Measurements from ENCODE around the gene NODAL.

The NODAL gene

GRCh38 chr10:70478191-70479164 is 37.0 kb upstream of the NODAL start, which contains the start of gene PALD1 (continued):
- no peak for TF ChIP-seq ZNF274 (IDR thresholded peaks at IDR 0.05; ENCODE audit: low read length)
- TF ChIP-seq ZNF274 (tag by site-specific recombination; IDR thresholded peaks at IDR 0.05; ENCODE audit: borderline replicate concordance): no peak
- peak; percentile 31; the same call in 1 of the 2 replicates for TF ChIP-seq ZNF596 (tag by site-specific recombination; IDR thresholded peaks at IDR 0.05)
- no peak for TF ChIP-seq ZNF239 (tag by site-specific recombination; IDR thresholded peaks at IDR 0.05)
- TF ChIP-seq SETDB1 (IDR thresholded peaks at IDR 0.05; ENCODE audit: insufficient read length, low read length): no peak
- TF ChIP-seq ZNF366 (tag by site-specific recombination; conservative IDR thresholded peaks at IDR 0.05): no peak
- no peak for TF ChIP-seq HOXD13 (CRISPR knock-in tag; IDR thresholded peaks at IDR 0.05; ENCODE audit: borderline replicate concordance)
- no peak for TF ChIP-seq ZNF292 (tag by site-specific recombination; IDR thresholded peaks at IDR 0.05; ENCODE audit: borderline replicate concordance, low read depth)
- no peak for TF ChIP-seq ZNF521 (tag by site-specific recombination; IDR thresholded peaks at IDR 0.05)
- TF ChIP-seq ZNF600 (tag by site-specific recombination; IDR thresholded peaks at IDR 0.05): peak; percentile 76
- TF ChIP-seq ZEB2 (tag by site-specific recombination; IDR thresholded peaks at IDR 0.05): 0 out of 2 replicates have a peak, but pooled peaks have one; percentile 8
- TF ChIP-seq MYNN (tag by site-specific recombination; IDR thresholded peaks at IDR 0.05; ENCODE audit: borderline replicate concordance): no peak
- no peak for TF ChIP-seq SCRT2 (tag by site-specific recombination; IDR thresholded peaks at IDR 0.05)
- TF ChIP-seq ATF2 (tag by site-specific recombination; IDR thresholded peaks at IDR 0.05; ENCODE audit: low read depth): no peak
- 0 out of 2 replicates have a peak, but pooled peaks have one; percentile 32 for TF ChIP-seq KLF1 (tag by site-specific recombination; IDR thresholded peaks at IDR 0.05)
- TF ChIP-seq SCRT1 (tag by site-specific recombination; IDR thresholded peaks at IDR 0.05; ENCODE audit: borderline replicate concordance): no peak
- TF ChIP-seq ZNF530 (tag by site-specific recombination; IDR thresholded peaks at IDR 0.05; ENCODE audit: low read depth): no peak
- no peak for TF ChIP-seq ZSCAN5A (tag by site-specific recombination; IDR thresholded peaks at IDR 0.05)
- no peak for TF ChIP-seq ZNF645 (tag by site-specific recombination; IDR thresholded peaks at IDR 0.05)
- TF ChIP-seq TCF7L2 (IDR thresholded peaks at IDR 0.05; ENCODE audit: borderline replicate concordance, low read depth, low read length): no peak
- TF ChIP-seq ZNF221 (tag by site-specific recombination; IDR thresholded peaks at IDR 0.05; ENCODE audit: borderline replicate concordance): no peak
- TF ChIP-seq CTCF (tag by site-specific recombination; IDR thresholded peaks at IDR 0.05): peak; percentile 60; the same call in 1 of the 2 replicates
- no peak for TF ChIP-seq ZNF792 (tag by site-specific recombination; IDR thresholded peaks at IDR 0.05)
- no peak for TF ChIP-seq ZNF514 (tag by site-specific recombination; IDR thresholded peaks at IDR 0.05)
- TF ChIP-seq ZSCAN18 (tag by site-specific recombination; IDR thresholded peaks at IDR 0.05): no peak
- no peak for TF ChIP-seq ZNF169 (tag by site-specific recombination; IDR thresholded peaks at IDR 0.05)
- TF ChIP-seq YY1 (tag by site-specific recombination; IDR thresholded peaks at IDR 0.05): no peak
- TF ChIP-seq ZSCAN30 (tag by site-specific recombination; IDR thresholded peaks at IDR 0.05): peak; percentile 72
- TF ChIP-seq ZBTB44 (tag by site-specific recombination; IDR thresholded peaks at IDR 0.05): 0 out of 2 replicates have a peak, but pooled peaks have one; percentile 6
- TF ChIP-seq WT1 (tag by site-specific recombination; IDR thresholded peaks at IDR 0.05): no peak
- no peak for TF ChIP-seq HOXC10 (CRISPR knock-in tag; IDR thresholded peaks at IDR 0.05)

All from HEK293 (cell line).